ENCODE results near the gene CARMIL1.

CARMIL1 gene

DNA sequence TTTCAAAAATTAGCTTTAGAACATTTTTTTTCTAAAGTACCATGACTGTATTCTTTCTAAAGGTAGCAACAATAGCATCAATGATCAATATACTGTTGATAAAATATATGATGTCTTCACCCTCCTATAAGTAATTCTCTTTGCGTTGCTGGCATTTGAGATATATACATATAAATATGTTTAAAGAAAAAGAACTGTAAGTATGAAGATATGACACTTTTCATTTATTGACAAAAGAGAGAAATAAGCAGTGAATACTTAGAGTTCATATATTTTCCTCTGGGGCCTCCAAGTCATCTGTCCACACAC lies 323.5 kb downstream of the CARMIL1 start:
- Histone ChIP-seq H2BK5ac (ENCODE audit: low read depth, low read length, poor library complexity) (no peak overlapping the region), H4K8ac (ENCODE audit: low read depth, low read length) (no peak overlapping the region), H3K9ac (ENCODE audit: low read length) (no peak overlapping the region), H2BK12ac (ENCODE audit: low read length) (no peak overlapping the region), H3K79me1 (ENCODE audit: low read length) (peaks cover 11% of the 10 kb centered on the region), H3K4me2 (ENCODE audit: low read length) (no peak overlapping the region), H3K4me3 (ENCODE audit: low read depth, low read length) (no peak overlapping the region), H3K23ac (ENCODE audit: low read length) (no peak overlapping the region), H3K9me3 (ENCODE audit: insufficient read depth, low read depth, low read length) (no peaks in the 10 kb centered on the region), H3K27me3 (ENCODE audit: insufficient read depth, low read length) (no peaks in the 10 kb centered on the region), H2AFZ (ENCODE audit: insufficient read depth, low read length, poor library complexity) (no peak overlapping the region), H2AK5ac (ENCODE audit: low read length) (no peak overlapping the region), H4K12ac (ENCODE audit: low read depth, low read length) (no peak overlapping the region), H3K14ac (ENCODE audit: low read length) (no peak overlapping the region), H3K79me2 (ENCODE audit: control insufficient read depth, insufficient read depth, low read length, poor library complexity) (peaks cover 5% of the 10 kb centered on the region), H3K27ac (ENCODE audit: low read depth, low read length) (no peak overlapping the region), H4K91ac (ENCODE audit: low read depth, low read length) (no peak overlapping the region), H2BK120ac (ENCODE audit: insufficient read depth, low read length, poor library complexity) (no peak overlapping the region), H3K36me3 (ENCODE audit: control insufficient read depth in 1 of 2, insufficient read depth in 2 of 2, low read length in 2 of 2) (peaks cover 0 to 1% of the 10 kb centered on the region in 2 experiments), H3K4ac (ENCODE audit: low read depth, low read length) (no peak overlapping the region), H3K4me1 (ENCODE audit: control insufficient read depth in 1 of 2, insufficient read depth in 2 of 2, low read length in 2 of 2) (peaks cover 14 to 21% of the 10 kb centered on the region in 2 experiments), H3K18ac (ENCODE audit: low read length) (no peak overlapping the region)
- WGBS (ENCODE audit: extremely low coverage, insufficient coverage, insufficient read length): no CpG with 5 or more reads among the region's 1 CpG
- no peak for DNase-seq

GRCh38 chr6:25603251-25603650 lies 324.1 kb downstream of the CARMIL1 start:
- Histone ChIP-seq H2BK5ac (ENCODE audit: low read depth, low read length, poor library complexity) (no peak overlapping the region), H3K27ac (ENCODE audit: low read depth, low read length) (no peak overlapping the region), H4K12ac (ENCODE audit: low read depth, low read length) (no peak overlapping the region), H3K79me1 (ENCODE audit: low read length) (peaks cover 9% of the 10 kb centered on the region), H3K4me2 (ENCODE audit: low read length) (no peak overlapping the region), H3K14ac (ENCODE audit: low read length) (no peak overlapping the region), H3K4me3 (ENCODE audit: low read depth, low read length) (no peak overlapping the region), H4K8ac (ENCODE audit: low read depth, low read length) (no peak overlapping the region), H3K36me3 (ENCODE audit: control insufficient read depth in 1 of 2, insufficient read depth in 2 of 2, low read length in 2 of 2) (peaks cover 0 to 1% of the 10 kb centered on the region in 2 experiments), H4K91ac (ENCODE audit: low read depth, low read length) (no peak overlapping the region), H2BK12ac (ENCODE audit: low read length) (no peak overlapping the region), H3K23ac (ENCODE audit: low read length) (no peak overlapping the region), H2AK5ac (ENCODE audit: low read length) (no peak overlapping the region), H3K9ac (ENCODE audit: low read length) (no peak overlapping the region), H3K9me3 (ENCODE audit: insufficient read depth, low read depth, low read length) (no peaks in the 10 kb centered on the region), H3K18ac (ENCODE audit: low read length) (no peak overlapping the region), H3K27me3 (ENCODE audit: insufficient read depth, low read length) (no peaks in the 10 kb centered on the region), H3K4me1 (ENCODE audit: control insufficient read depth in 1 of 2, insufficient read depth in 2 of 2, low read length in 2 of 2) (peaks cover 14 to 20% of the 10 kb centered on the region in 2 experiments), H3K4ac (ENCODE audit: low read depth, low read length) (no peak overlapping the region), H2AFZ (ENCODE audit: insufficient read depth, low read length, poor library complexity) (no peak overlapping the region), H2BK120ac (ENCODE audit: insufficient read depth, low read length, poor library complexity) (no peak overlapping the region), H3K79me2 (ENCODE audit: control insufficient read depth, insufficient read depth, low read length, poor library complexity) (peaks cover 5% of the 10 kb centered on the region)
- WGBS (ENCODE audit: extremely low coverage, insufficient coverage, insufficient read length): no CpG with 5 or more reads among the region's 1 CpG
- DNase-seq: no peak

DNA sequence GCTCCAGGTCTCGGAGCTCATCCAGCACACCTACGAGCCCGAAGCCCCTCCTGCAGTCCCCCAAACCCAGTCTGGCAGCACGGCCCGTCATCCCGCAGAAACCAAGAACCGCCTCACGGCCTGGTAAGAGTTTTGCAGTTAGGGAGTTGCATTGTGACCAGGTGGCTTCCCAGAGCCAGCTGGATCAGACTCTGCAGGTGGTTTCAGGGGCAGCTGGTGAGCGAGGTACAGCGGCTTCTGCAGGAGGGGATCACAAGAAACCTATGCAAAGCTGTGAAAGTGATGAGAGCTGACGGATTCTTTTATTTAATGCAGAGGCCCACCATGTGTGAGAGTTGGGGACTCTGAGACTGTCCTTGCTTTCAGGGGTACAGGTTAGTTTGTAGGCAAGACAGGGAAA lies 327.0 kb downstream of the CARMIL1 start:
- no peak overlapping the region for H2BK12ac ChIP-seq (ENCODE audit: low read length)
- H3K79me1 ChIP-seq (ENCODE audit: low read length): no peaks in the 10 kb centered on the region
- no peak overlapping the region for H2BK5ac ChIP-seq (ENCODE audit: low read depth, low read length, poor library complexity)
- peaks cover 0 to under 1% of the 10 kb centered on the region in 2 experiments for H3K4me1 ChIP-seq (ENCODE audit: control insufficient read depth in 1 of 2, insufficient read depth in 2 of 2, low read length in 2 of 2)
- no peak overlapping the region for H2AFZ ChIP-seq (ENCODE audit: insufficient read depth, low read length, poor library complexity)
- peaks cover 0 to 3% of the 10 kb centered on the region in 2 experiments for H3K36me3 ChIP-seq (ENCODE audit: control insufficient read depth in 1 of 2, insufficient read depth in 2 of 2, low read length in 2 of 2)
- H3K23ac ChIP-seq (ENCODE audit: low read length): no peak overlapping the region
- H3K4ac ChIP-seq (ENCODE audit: low read depth, low read length): no peak overlapping the region
- H3K79me2 ChIP-seq (ENCODE audit: control insufficient read depth, insufficient read depth, low read length, poor library complexity): no peaks in the 10 kb centered on the region
- no peaks in the 10 kb centered on the region for H3K9me3 ChIP-seq (ENCODE audit: insufficient read depth, low read depth, low read length)
- no peak overlapping the region for H3K18ac ChIP-seq (ENCODE audit: low read length)
- H3K9ac ChIP-seq (ENCODE audit: low read length): no peak overlapping the region
- H3K27me3 ChIP-seq (ENCODE audit: insufficient read depth, low read length): no peaks in the 10 kb centered on the region
- no peak overlapping the region for H3K4me2 ChIP-seq (ENCODE audit: low read length)
- no CpG with 5 or more reads among the region's 11 CpGs for WGBS (ENCODE audit: extremely low coverage, insufficient coverage, insufficient read length)
- no peak overlapping the region for H3K27ac ChIP-seq (ENCODE audit: low read depth, low read length)
- H2BK120ac ChIP-seq (ENCODE audit: insufficient read depth, low read length, poor library complexity): no peak overlapping the region
- no peak for DNase-seq
- no peak overlapping the region for H3K4me3 ChIP-seq (ENCODE audit: low read depth, low read length)
- no peak overlapping the region for H2AK5ac ChIP-seq (ENCODE audit: low read length)
- no peak overlapping the region for H4K12ac ChIP-seq (ENCODE audit: low read depth, low read length)
- H4K8ac ChIP-seq (ENCODE audit: low read depth, low read length): no peak overlapping the region
- H4K91ac ChIP-seq (ENCODE audit: low read depth, low read length): no peak overlapping the region
- H3K14ac ChIP-seq (ENCODE audit: low read length): no peak overlapping the region

GRCh38 chr6:25608558-25609174 lies 329.5 kb downstream of the CARMIL1 start:
- Histone ChIP-seq H3K4ac (ENCODE audit: low read depth, low read length) (no peak overlapping the region), H3K36me3 (ENCODE audit: control insufficient read depth in 1 of 2, insufficient read depth in 2 of 2, low read length in 2 of 2) (peaks cover 0 to 3% of the 10 kb centered on the region in 2 experiments), H2BK5ac (ENCODE audit: low read depth, low read length, poor library complexity) (no peak overlapping the region), H4K8ac (ENCODE audit: low read depth, low read length) (no peak overlapping the region), H3K14ac (ENCODE audit: low read length) (no peak overlapping the region), H2AK5ac (ENCODE audit: low read length) (no peak overlapping the region), H3K23ac (ENCODE audit: low read length) (no peak overlapping the region), H4K12ac (ENCODE audit: low read depth, low read length) (no peak overlapping the region), H3K4me1 (ENCODE audit: control insufficient read depth in 1 of 2, insufficient read depth in 2 of 2, low read length in 2 of 2) (no peaks in the 10 kb centered on the region), H3K9me3 (ENCODE audit: insufficient read depth, low read depth, low read length) (no peaks in the 10 kb centered on the region), H3K4me2 (ENCODE audit: low read length) (no peak overlapping the region), H3K27me3 (ENCODE audit: insufficient read depth, low read length) (no peaks in the 10 kb centered on the region), H4K91ac (ENCODE audit: low read depth, low read length) (no peak overlapping the region), H3K4me3 (ENCODE audit: low read depth, low read length) (no peak overlapping the region), H3K27ac (ENCODE audit: low read depth, low read length) (no peak overlapping the region), H3K18ac (ENCODE audit: low read length) (no peak overlapping the region), H2BK120ac (ENCODE audit: insufficient read depth, low read length, poor library complexity) (no peak overlapping the region), H2BK12ac (ENCODE audit: low read length) (no peak overlapping the region), H3K9ac (ENCODE audit: low read length) (peak overlapping the region; percentile 58), H3K79me1 (ENCODE audit: low read length) (no peaks in the 10 kb centered on the region), H3K79me2 (ENCODE audit: control insufficient read depth, insufficient read depth, low read length, poor library complexity) (no peaks in the 10 kb centered on the region), H2AFZ (ENCODE audit: insufficient read depth, low read length, poor library complexity) (no peak overlapping the region)
- DNase-seq: no peak
- no CpG with 5 or more reads among the region's 5 CpGs for WGBS (ENCODE audit: extremely low coverage, insufficient coverage, insufficient read length)
